T-helper 9 cell (primary cell): ENCODE data around the gene NEUROD4.
"Not testable (repeated sequence)": the region's sequence is repeated elsewhere in the genome, so short reads cannot be mapped to it uniquely, and the experiment has no call there.

Source experiments
- DNase-seq: peaks from one replicate; pipeline ENCODE4 v3.0.0-alpha.2; 2020
- total RNA-seq, 2 donors: gene quantifications; one replicate each; lab custom pipeline; 2026; lab: John Stamatoyannopoulos, UW

The NEUROD4 gene
- 0 reads per million in 2 donors for total RNA-seq

- DNase-seq = peak; percentile 3
Observed at GRCh38 chr12:55019784-55020183, at the start of gene NEUROD4. NEUROD4 (plus strand) TSS chr12:55019974; CDS start chr12:55026440, 6,466 bp downstream.

GRCh38 chr12:54970741-54971140, 49.0 kb upstream of the NEUROD4 start:
- no peak for DNase-seq

- no peak for DNase-seq
Observed at GRCh38 chr12:54973556-54973955, 46.2 kb upstream of the NEUROD4 start.

GRCh38 chr12:54974279-54974678, 45.5 kb upstream of the NEUROD4 start:
- DNase-seq = no peak

GRCh38 chr12:54975272-54975671, 44.5 kb upstream of the NEUROD4 start:
- no peak for DNase-seq

- no peak for DNase-seq
Observed at GRCh38 chr12:54975875-54976274, 43.9 kb upstream of the NEUROD4 start.

- no peak for DNase-seq
Observed at GRCh38 chr12:54977155-54977554, 42.6 kb upstream of the NEUROD4 start.

- no peak for DNase-seq
Observed at GRCh38 chr12:54977857-54978256, 41.9 kb upstream of the NEUROD4 start.

- DNase-seq = peak; percentile 39
Observed at GRCh38 chr12:54980341-54980740, 39.4 kb upstream of the NEUROD4 start.

- no peak for DNase-seq
Observed at GRCh38 chr12:54981796-54982195, 38.0 kb upstream of the NEUROD4 start.

- DNase-seq = no peak
Observed at GRCh38 chr12:54983536-54984101, 36.2 kb upstream of the NEUROD4 start.

GRCh38 chr12:54984658-54985376, 35.0 kb upstream of the NEUROD4 start, which contains the start of gene TESPA1:
TESPA1 (minus strand) TSS chr12:54984762; CDS start chr12:54974562, 10,200 bp downstream.
- DNase-seq = peak; percentile 70

GRCh38 chr12:54986773-54987172, 33.0 kb upstream of the NEUROD4 start:
- DNase-seq = not testable (repeated sequence)

- no peak for DNase-seq
Observed at GRCh38 chr12:54987611-54988231, 32.1 kb upstream of the NEUROD4 start.

GRCh38 chr12:54988402-54989054, 31.2 kb upstream of the NEUROD4 start:
- DNase-seq = no peak

- DNase-seq = no peak
Observed at GRCh38 chr12:54989829-54990228, 29.9 kb upstream of the NEUROD4 start.

- DNase-seq = no peak
Observed at GRCh38 chr12:54991161-54991990, 28.4 kb upstream of the NEUROD4 start.

GRCh38 chr12:54991991-54992375, 27.8 kb upstream of the NEUROD4 start:
- no peak for DNase-seq

- peak; percentile 38 for DNase-seq
Observed at GRCh38 chr12:54993181-54993835, 26.5 kb upstream of the NEUROD4 start.

GRCh38 chr12:54996205-54996604, 23.6 kb upstream of the NEUROD4 start:
- no peak for DNase-seq

GRCh38 chr12:54997929-54998522, 21.7 kb upstream of the NEUROD4 start:
- no peak for DNase-seq
